Ecto neural progenitor cell (in vitro differentiated cells): ENCODE results near the gene CYP24A1.

ENCODE experiments used
- DNase-seq: peaks from one replicate; pipeline ENCODE4 v3.0.0-alpha.2; 2018; ENCODE audit warnings: low spot score

CYP24A1 gene

DNA sequence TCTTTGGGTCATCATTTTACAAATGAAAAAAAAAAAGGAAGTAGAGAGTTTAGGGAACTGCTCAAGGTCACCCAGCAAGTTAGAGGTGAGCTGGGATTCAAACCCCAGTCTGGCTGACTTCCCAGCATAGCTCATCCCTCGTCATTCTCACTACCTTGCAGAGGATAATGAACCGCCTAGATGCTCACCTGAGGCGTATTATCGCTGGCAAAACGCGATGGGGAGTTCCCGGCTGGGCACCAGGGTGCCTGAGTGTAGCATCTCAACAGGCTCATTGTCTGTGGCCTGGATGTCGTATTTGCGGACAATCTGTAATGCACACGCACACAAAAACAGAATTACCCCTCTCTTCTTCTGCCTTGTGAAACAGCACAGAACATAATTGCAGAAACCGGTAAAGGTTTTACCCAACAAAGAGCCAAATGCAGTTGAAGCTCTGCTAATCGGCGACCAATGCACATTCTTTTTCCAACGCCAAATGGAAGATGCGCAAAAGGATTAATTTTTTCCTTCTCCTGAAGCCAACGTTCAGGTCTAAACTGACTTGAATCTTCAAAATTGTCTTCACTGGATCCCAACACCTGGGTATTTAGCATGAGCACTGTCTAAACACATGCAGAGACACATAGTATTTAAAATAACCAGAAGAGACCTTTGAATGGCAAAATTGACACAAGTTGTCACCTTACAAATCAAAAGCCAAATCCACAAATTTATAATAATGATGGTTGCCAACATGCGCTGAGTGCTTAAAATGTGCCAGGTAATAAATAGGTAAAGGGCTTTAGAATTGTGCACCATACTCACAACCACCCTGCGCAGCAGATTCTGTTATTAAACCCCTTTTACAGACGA is 16.6 kb downstream of the CYP24A1 start:
- DNase-seq: no peak

DNA sequence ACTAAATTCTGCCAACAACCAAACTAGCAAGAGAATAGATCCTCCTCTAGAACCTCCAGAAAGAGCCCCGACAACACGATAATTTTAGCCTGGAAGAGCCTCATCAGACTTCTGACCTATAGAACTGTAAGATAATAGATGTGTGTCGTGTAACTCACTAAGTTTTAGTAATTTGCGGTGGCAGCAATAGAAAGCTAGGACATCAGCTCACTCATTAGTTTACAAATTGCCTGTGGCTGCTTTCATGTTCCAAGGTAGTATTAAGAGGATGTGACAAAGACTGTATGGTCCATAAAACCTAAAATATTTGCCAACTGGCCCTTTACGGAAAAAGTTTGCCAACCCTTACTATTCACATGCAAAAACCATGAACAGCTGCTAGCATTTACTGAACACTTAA is 17.3 kb downstream of the CYP24A1 start:
- no peak for DNase-seq

DNA sequence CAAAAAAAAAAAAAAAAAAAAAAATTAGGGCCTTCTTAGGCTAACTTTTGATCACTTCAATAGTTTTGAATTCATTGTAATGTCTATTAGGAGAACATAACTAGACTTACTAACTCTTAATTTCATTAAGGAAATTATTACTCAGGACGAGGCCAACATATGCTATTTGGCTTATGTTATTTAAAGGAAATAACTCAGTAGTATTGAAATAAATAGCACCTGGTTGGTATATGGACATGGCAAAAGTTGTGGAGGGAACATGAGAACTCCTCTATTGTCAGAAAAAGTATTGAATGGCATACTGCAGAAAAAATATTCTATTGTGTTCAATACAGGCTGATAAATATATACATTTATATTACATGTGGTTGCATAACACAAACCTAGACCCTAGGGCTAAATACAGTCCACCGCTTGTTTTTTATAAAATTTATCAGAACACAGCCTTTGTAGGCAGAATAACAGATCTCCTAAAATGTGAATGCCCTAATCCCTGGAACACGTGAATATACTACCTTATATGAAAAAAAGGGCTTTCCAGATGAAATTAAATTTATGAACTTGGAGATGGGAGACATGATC is 18.0 kb downstream of the CYP24A1 start:
- no peak for DNase-seq

DNA sequence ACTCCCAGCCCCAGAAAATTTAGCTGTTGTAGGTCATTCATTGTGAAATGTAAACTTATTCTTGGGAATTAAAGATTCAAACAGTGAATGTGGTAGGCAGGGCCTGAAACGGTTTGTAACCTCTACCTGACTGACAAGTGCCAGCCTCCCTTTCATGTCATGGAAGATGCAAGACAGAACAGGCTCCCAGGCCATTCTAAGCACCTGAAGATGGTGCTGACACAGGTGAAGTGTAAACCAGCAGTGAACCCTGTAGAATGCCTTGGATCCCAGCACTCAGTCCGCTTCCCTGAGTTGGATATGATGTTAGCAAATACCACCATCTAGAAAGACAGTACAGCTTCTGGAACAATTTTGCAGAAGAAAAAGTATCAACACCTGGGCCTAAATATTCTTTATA is 19.3 kb downstream of the CYP24A1 start:
- no peak for DNase-seq

DNA sequence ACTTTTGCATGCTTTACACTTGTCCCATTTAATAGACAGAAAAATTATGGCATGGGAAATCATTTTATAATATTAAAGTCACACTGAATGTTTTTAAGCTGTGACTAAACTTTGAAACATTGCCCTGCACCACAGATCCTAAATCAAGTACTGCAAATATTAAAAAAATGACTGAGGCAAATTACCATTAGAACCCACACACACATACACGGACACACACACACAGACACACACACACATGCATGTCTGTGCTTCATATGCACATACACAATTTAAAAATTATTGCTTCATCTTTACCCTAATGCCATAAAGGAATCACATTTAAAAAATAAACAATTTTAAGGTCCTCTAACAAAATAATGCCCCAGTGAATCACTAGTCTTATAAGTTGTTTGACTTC is 19.9 kb downstream of the CYP24A1 start:
- DNase-seq: no peak

DNA sequence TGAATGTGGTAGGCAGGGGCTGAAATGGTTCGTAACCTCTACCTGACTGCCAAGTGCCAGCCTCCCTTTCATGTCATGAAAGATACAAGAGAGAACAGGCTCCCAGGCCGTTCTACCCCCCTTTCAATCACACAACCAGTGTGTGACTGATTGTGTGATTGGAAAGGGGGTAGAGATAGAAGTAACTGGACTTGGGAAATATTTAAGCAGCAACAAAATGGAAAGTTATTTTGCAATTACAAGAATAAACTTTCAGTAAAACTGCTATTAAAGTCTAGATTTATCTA is 20.8 kb downstream of the CYP24A1 start:
- DNase-seq: no peak

DNA sequence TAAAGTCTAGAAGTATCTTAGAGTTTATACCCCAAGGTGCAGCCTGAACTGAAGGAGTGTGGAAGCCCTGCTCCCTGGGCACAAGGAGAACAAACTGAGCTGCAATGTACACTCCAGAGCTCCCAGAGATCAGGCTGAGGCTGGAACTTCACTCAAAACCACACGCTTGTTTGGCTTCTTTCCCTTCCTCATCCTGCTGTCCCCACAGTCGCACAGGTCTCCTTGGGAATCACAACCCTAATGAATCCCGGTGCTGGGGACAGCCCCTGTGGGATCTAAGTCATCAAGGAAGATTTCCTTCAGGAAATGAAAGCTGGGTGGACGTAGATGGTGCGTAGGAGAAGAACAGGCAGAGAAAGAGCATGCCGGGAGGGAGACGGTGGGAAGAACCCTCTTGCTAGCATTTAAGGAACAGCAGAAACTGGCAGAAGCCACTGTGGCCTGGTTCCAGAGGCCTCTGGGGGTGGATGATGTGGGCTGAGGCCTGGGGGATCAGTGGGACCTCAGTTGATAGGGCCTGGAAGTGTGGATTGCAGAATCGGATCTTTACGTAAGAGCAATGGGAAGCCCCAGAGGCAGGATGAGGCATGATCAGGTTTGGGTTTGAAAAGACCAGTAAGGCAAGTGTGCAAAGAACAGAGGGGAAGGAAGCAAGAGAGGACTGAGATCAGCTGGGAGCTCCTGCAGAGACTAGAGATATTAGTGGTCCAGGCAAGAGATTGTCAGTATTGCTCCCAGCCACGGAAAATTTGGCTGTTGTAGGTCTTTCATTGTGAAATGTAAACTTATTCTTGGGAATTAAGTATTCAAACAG is 21.4 kb downstream of the CYP24A1 start:
- no peak for DNase-seq

DNA sequence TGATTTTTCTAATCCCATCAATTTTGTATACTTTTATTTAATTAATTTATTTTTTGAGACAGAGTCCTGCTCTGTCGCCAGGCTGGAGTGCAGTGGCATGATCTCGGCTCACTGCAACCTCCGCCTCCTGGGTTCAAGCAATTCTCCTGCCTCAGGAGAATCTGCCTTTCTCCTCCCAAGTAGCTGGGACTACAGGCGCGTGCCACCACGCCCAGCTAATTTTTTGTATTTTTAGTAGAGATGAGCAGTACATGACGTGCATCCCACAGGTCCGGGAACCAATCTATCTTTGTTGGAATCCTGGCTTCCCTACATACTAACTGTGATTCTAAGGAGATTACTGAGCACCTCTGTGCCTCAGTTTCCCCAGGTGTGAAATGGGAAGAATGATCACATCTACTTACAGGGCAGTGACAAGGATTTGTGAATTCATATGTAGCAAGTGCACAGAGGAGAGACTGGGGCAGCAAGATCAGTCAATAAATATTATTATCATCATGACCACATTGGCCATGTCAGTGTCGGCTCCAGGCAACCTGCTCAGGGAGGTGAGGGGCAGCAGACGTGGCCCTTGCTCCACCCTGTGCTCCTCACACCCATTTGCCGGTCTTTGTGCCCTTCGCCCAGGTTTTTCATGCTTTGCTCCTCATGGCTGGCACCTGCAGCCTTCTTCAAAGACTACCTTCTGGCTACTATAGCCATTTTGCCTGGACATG is 22.1 kb downstream of the CYP24A1 start:
- DNase-seq: no peak

DNA sequence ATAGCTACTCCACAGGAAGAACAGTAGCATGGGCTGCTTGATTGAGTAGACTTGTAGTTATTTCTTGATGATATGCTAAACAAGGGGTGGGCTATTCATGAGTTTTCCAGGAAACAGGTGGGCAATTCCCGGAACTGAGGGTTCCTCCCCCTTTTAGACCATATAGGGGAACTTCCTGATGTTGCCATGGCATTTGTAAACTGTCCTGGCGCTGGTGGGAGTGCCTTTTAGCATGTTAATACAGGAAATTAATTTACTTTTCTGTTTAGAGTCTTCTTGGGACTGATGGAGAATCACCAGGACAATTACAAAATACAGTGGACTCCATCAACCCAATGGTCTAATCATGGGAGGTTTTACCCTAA is 22.7 kb downstream of the CYP24A1 start:
- no peak for DNase-seq

DNA sequence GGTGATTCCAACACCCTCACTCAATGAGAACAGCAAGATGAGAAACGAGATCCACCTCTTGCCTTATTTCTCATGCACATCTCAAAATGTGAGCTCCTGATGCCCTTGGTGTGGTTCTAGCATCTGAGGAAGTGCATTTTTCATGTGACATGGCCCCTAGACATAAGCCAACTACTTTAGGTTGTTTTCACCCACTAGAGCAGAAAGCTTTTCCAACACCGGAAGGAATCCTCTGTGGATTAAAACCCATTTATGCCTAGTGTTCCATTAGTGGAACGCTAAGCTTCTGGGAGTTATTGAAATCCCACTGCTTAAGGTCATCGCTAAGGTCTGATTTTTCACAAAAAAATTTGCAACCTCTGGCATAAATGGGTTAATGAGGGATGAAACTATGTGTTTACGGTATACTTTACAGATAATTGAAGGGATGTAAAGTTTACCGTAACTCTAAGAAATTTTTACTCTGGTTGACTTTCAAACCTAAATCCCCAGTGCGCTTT is 24.0 kb downstream of the CYP24A1 start:
- DNase-seq: no peak

DNA sequence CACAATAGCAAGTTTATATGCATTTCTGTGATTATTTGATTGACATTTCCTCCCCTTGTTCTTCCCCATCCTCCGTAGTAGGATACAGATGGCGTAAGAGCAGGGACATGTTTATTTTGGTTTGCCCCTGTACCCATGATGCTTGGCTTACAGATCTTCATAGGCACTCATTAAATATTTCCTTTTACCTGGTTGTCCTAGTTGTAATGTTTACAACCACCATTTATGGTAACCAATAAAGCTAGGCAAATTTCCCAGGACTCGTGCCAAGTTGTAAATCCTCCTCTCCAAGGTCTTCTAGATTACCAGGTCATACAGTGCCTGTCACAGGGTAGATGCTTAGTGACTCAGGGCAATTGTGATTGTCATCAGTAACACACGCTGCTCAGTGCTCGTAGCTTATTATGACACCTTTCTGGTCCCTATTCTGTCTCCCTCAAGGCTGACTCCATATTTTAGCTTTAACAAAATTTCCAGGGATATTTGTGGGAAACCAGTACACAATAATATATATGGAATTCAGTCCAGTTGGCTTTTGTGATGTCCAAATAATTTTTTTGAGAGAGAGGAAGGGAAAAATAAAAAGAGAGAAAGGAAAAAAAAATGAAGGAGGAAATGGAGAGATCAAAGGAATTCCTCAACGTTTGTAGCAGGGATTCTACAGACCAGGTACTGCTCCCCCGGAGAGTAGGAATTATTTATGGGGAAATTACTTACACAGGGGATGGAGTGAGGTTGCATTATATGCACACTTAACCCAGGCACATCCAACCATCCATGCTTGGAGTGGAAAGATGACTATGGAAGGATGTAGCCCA is 24.6 kb downstream of the CYP24A1 start:
- no peak for DNase-seq

DNA sequence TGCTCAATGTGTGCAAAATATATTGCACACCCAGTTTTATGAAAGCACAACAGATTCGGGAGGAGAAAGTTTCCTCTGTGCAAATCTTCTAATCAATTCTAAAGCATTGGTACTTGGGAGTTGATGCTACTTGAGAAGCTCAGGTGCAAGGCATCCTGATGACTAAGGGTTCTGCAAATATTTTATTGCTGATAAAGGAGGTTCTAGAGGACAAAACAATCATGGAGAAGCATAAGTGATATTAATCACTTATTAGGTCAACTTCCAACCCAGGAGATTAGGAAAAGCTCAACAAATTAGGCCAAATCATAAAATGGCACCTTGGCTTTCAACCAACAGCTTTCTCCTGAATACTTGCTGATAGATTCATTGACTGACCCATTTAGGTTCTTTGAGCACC is 27.1 kb downstream of the CYP24A1 start:
- DNase-seq: no peak

DNA sequence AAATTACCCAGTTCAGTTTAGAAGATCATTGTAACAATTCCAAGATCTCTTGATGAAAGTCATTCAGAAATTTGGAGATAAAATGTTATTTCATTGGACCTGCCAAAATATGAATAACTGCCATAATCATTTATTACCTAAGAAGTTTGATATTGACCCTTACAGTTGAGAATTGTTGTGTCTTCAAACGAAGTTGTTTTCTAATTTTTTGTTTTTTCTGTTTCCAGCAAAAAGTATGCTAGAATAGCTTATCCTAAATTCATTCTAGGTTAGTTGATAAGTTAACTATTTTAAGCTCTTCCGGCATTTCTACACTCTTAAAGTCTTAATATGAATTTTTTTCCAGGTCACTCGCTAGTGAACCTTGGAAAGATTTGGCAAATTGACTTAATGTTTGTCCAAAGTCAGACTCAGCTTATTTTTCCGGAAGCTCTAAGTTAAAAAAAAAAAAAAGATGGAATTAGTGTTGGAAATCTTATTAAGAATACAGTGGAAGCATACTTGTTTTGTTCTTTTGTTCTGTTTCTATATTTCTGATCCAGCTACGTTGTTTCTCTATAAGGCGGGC is 28.9 kb downstream of the CYP24A1 start:
- no peak for DNase-seq

DNA sequence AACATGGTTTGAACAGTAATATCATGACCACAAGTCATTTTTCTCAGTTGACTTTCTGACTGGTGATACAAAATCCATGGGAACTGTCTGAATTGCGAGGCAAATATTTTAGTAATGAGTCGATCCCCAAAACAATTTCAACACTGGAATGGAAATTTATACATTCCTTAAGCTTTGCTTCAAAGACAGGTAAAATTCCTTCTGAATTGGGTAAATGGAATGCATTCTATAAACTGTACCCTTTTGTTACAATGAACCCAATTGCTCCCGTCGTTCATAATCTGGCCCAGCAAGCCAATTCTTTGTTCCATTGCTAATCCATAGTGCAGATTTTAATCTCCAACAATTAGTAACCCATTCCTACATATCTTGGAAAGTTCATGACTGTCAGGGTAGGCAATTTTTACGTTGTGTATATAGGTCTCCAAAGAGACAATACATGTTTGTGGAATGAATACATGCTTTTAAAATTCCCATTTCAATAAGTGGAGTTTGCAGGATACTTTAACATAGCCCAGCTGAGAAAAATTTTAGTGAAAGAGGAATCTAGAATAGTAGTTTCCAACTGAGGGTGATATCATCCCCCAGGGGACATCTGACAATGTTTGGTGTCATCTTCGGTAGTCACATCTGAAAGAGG is 32.7 kb downstream of the CYP24A1 start:
- DNase-seq: no peak

DNA sequence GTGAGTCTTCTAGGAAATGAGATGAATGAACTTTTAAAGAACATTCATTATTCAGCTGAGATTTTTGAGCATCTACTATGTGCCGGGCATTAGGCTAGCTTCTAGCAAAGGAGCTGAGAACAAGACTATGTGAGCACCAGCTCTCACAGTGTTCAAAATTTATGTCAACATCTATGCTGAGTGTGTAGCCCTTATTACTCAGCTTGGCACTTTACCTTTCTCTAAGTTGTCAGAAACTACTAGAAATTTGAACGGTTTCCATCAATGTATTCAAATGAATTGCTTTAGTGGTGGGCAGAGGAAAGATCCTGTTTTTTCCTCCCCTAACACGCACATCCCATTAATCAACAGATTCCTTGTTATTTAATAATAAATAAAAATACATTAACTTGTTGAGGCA is 33.3 kb downstream of the CYP24A1 start:
- no peak for DNase-seq

DNA sequence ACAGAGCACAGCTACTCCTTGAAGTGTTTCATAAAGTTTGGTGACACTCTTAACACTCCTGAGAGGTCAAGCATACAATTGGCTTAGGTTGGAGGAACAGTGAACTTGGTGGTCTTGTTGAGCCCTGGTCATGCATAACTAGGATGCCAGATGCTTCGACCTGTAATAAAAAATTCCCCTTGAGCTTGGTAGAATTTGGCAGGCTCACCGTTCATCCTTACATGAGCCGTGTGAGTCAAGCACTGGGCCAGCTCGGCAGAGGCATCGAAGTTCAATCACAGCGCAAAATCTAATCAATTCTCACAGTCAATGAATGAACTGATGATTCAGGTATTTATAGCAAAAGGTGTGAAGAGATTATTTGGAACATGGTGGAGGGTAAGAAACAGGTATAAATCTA is 33.7 kb downstream of the CYP24A1 start:
- DNase-seq: no peak

DNA sequence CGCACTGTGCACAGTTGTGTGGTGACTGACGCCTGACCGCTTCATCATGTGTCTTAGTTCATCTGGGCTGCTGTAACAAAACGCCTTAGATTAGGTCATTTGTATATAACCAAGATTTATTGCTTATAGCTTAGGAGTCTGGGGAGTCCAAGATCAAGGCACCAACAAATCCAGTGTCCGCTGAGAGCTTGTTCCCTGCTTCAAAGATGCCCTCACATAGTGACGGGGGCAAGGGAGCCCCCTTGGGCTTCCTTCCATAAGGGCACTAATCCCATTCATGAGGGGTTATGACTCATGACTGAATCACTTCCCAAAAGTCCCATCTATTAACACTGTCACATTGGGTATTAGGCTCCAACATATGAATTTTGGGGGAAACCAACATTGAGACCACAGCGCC is 34.6 kb downstream of the CYP24A1 start:
- no peak for DNase-seq

DNA sequence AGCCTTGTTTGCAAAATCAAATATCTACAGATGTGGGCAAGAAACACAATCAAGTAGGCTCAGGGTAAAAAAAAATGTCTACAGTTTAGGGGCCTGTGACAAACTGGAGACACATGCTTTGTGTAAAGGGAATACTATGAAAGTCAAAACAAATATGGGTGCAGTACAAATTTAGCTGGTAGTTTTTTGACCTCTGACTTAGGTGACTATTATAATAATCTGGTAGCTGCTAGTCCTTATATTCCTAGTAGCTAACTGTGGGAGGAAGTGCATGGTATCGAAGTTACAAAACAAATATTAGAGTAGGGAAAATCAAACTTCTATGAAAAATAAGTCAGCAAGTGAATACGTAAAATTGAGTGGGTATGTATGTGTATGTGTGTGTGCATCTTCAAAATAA is 35.4 kb downstream of the CYP24A1 start:
- no peak for DNase-seq

DNA sequence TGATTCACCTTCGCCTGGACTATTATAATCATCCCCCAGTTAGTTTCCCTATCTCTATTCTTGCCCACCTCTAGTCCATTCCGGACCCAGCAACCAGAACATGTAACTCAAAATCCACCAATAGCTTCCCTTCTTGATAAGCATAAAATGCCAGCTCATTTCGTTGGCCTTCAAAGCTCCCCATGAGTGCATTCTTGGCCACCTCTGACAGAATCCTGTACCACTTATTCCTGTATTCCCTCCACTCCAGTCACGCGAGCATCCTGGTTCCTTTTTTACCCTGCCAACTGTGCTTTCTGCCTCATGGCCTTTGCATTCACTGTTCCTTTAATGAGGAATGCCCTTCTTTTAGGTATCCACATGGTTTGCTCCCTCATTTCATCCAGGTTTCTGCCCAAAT is 36.7 kb downstream of the CYP24A1 start:
- DNase-seq: no peak

DNA sequence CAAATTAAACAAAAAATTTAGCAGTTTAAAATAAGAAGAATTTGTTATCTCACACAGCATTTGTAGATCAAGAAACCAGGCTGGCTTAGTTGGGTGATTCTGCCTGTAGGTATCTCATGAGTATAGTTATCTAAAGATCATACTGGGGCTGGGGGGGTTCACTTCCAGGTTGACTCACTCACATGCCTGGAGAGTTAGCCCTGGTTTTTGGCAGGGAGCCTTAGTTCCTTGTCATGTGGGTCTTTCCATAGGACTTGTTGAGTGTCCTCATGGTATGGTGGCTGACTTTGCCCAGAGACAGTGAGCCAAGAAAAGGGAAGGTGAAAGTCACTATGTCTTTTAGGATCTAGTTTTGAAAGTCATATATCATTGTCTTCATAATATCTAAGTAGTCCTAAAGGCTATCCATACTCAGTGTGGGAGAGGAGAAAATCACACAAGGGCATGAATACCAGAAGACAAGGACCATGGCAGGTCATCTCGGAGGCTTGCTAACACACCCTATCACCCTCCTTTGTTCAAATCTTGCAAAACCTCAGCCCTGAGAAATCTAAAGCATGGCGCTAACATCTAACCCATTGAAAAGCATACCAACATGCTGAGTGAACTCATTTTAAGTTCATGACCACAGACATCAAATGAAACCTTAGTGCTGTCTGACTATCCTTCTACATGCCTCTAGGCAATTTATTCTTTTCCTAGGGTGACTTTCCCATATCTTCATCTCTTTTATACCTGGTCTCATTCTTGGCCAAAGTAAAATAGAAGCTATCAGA is 39.2 kb downstream of the CYP24A1 start:
- DNase-seq: no peak
